GM23248 (cell line): ENCODE results near the gene TRIM9.

Experiments used
- EZH2 ChIP-seq: fragments of 200-600 bp; sonication (generic); IDR thresholded peaks from 2 replicates; pipeline ENCODE4 v1.6.1; 2018; ENCODE audit warnings: antibody characterized with exemption, mild to moderate bottlenecking; ENCODE audit not compliant: insufficient read depth, poor library complexity, severe bottlenecking
- EZH2phosphoT487 ChIP-seq: fragments of 200-600 bp; sonication (generic); IDR thresholded peaks from 2 replicates; pipeline ENCODE4 v1.6.1; 2018; ENCODE audit warnings: antibody characterized with exemption, moderate library complexity, mild to moderate bottlenecking, low read depth; ENCODE audit not compliant: insufficient read depth

GRCh38 chr14:51097287-51097686 is 2.4 kb upstream of the TRIM9 start:
- TF ChIP-seq EZH2 = no peak
- no peak for TF ChIP-seq EZH2phosphoT487
